ENCODE measurements around the gene ZCCHC17. TPM values are rescaled to one million over a fixed set of nuclear protein-coding genes. Genes with fewer than 3 reads are reported as not detected.

Gene ZCCHC17
- total RNA-seq, 1 donor from 2014 or later: 50.1 TPM

DNA sequence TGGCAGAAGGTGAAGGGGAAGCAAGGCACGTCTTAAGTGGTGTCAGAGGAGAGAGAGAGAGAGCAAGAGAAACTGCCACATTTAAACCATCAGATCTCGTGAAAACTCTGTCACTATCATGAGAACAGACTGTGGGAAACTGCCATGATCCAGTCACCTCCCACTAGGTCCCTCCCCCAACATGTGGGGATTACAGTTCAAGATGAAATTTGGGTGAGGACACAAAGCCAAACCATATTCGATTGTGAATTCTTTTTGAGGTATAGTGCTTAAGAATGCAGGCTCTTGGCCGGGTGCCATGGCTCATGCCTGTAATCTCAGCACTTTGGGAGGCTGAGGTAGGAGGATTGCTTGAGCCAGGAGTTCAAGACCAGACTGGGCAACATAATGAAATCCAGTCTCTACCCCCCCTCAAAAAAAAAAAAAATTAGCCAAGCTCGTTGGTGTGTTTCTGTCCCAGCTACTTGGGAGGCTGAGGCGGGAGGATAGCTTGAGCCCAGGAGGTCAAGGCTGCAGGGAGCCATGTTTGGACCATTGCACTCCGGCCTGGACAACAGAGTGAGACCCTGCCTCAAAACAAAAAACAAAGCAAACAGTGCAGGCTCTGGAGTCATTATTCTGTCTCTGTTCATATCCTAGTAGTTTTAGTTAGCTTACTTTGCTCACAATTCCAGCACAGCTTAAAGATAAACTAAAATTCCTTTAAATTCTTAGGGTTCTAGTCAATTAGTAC is 6.0 kb downstream of the ZCCHC17 start:
- no peak for FAIRE-seq
- no peak for DNase-seq (ENCODE audit: low spot score in 2 of 2)

- no peak for DNase-seq (ENCODE audit: low spot score in 2 of 2)
- FAIRE-seq: no peak
These were observed 9.4 kb downstream of the ZCCHC17 start for GRCh38 chr1:31306278-31306677.

DNA sequence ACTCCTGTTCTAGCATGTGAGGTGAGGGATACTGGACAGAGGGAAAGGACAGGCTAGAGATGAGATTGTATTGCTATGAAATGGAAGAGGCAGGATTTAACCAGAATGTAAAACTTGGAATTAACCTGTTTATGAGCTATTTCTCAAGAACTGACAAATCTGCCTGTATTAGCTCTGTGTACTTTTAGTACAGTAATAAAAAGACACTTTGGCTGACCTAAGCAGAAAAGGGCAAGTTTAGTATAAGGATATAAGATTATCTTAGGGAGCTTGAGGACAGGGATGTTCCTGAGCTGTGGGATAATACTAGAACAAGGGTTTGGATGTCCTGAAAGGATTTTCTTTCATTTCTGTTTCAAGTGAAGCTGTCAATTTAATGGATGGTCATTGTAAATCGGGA is 11.2 kb downstream of the ZCCHC17 start:
- FAIRE-seq (no peak), DNase-seq (ENCODE audit: low spot score in 2 of 2) (no peak)

- FAIRE-seq: no peak
These were observed 13.4 kb downstream of the ZCCHC17 start for GRCh38 chr1:31310198-31310597.

DNA sequence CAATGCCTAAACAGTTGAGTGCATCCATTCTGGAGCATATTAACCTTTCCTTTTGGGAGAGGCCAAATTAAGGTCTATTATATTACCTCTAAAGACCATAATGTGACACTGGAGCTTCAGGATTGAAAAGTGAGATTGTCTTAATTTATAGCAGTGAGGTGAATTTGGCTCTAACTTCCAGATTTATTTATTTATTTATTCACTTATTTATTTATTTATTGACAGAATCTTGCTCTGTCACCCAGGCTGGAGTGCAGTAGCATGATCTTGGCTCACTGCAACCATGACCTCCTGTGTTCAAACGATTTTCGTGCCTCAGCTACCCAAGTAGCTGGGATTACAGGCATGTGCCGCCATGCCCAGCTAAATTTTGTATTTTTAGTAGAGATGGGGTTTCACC is 19.1 kb downstream of the ZCCHC17 start:
- DNase-seq (ENCODE audit: low spot score in 2 of 2) (no peak), FAIRE-seq (no peak)

More at GRCh38 chr1:31310198-31310597, 13.4 kb downstream of the ZCCHC17 start:
- no peak for DNase-seq (ENCODE audit: low spot score in 2 of 2)

DNA sequence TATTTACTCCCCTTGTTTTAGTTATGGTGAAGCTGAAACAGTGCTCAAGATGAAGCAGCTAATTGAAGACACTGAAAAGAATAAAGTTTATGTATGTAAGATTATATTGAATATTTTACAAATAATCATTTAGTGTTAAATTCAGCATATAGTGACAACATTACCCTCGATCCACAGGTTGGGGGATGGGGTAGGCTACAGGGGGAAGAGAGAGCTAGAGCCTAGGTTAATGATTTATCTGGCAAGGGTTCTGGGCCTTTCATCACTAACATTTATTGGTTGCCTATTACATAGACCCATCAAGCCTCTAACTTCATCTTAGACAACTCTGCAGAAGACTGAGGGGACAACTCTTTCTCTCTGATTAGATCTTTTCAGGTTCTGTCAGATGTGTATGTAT is 21.3 kb downstream of the ZCCHC17 start:
- FAIRE-seq: no peak
- DNase-seq (ENCODE audit: low spot score in 2 of 2): no peak

GRCh38 chr1:31324093-31324492 is 27.3 kb downstream of the ZCCHC17 start:
- DNase-seq (ENCODE audit: low spot score in 2 of 2) (no peak), FAIRE-seq (no peak)

- FAIRE-seq (no peak), DNase-seq (ENCODE audit: low spot score in 2 of 2) (no peak)
These were observed 28.2 kb downstream of the ZCCHC17 start for GRCh38 chr1:31324992-31325391.

GRCh38 chr1:31326461-31326860 is 29.6 kb downstream of the ZCCHC17 start:
- DNase-seq (ENCODE audit: low spot score in 2 of 2) (no peak), FAIRE-seq (no peak)

GRCh38 chr1:31327381-31327780 is 30.5 kb downstream of the ZCCHC17 start:
- DNase-seq (ENCODE audit: low spot score in 2 of 2) (no peak), FAIRE-seq (no peak)

- FAIRE-seq: peak; percentile 88
- peak; percentile 35 to 43 for DNase-seq (ENCODE audit: low spot score in 2 of 2)
These were observed 38.2 kb downstream of the ZCCHC17 start for GRCh38 chr1:31335007-31335406.

- no peak for DNase-seq (ENCODE audit: low spot score in 2 of 2)
- FAIRE-seq: no peak
These were observed 40.0 kb downstream of the ZCCHC17 start for GRCh38 chr1:31336687-31337467.

- DNase-seq (ENCODE audit: low spot score in 2 of 2) (no peak), FAIRE-seq (no peak)
These were observed 47.7 kb downstream of the ZCCHC17 start for GRCh38 chr1:31344503-31344902.

- FAIRE-seq: no peak
These were observed 48.8 kb downstream of the ZCCHC17 start for GRCh38 chr1:31345635-31346034.

GRCh38 chr1:31346785-31347184 is 50.0 kb downstream of the ZCCHC17 start:
- FAIRE-seq (no peak), DNase-seq (ENCODE audit: low spot score in 2 of 2) (no peak)

More at GRCh38 chr1:31345635-31346034, 48.8 kb downstream of the ZCCHC17 start:
- DNase-seq (ENCODE audit: low spot score in 2 of 2): no peak

DNA sequence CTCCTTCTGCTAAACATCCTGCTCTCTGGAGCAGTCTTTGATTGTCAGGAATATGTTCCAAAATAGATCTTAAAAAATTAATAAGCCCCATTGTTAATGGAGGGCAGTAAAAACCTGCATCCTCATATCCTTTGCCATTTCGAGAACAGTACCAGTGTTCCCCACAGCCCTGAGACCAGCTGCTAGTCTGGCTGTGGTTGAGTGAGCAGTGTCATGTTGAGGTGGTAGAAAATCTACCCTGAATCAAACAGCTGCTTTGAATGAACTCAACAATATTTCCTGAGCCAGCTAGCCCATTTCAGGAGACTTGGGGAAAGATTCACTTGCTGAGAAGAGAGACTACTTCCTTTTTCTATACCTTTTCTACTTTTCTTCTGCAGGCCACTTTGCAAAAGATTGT is 51.6 kb downstream of the ZCCHC17 start:
- FAIRE-seq (no peak), DNase-seq (ENCODE audit: low spot score in 2 of 2) (no peak)

GRCh38 chr1:31354283-31354682 is 57.5 kb downstream of the ZCCHC17 start:
- DNase-seq (ENCODE audit: low spot score in 2 of 2): no peak
- FAIRE-seq: no peak

- DNase-seq (ENCODE audit: low spot score in 2 of 2): no peak
- FAIRE-seq: no peak
These were observed 59.6 kb downstream of the ZCCHC17 start for GRCh38 chr1:31356427-31356826.

DNA sequence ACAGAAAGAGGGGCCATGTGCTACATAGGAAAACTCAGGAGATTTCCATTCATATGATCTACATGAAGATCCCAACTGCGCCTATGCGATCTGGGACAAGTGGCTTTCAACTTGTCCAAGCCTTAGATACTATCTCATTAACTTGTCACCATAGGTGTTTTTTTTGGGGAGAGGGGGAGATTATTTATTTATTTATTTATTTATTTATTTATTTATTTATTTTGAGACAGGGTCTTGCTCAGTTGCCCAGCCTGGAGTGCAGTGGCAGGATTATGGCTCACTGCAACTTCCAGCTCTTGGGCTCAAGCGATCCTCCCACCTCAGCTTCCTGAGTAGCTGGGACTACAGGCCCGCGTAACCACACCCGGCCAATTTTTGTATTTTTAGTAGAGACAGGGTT is 64.8 kb downstream of the ZCCHC17 start:
- FAIRE-seq (no peak), DNase-seq (ENCODE audit: low spot score in 2 of 2) (no peak)

DNA sequence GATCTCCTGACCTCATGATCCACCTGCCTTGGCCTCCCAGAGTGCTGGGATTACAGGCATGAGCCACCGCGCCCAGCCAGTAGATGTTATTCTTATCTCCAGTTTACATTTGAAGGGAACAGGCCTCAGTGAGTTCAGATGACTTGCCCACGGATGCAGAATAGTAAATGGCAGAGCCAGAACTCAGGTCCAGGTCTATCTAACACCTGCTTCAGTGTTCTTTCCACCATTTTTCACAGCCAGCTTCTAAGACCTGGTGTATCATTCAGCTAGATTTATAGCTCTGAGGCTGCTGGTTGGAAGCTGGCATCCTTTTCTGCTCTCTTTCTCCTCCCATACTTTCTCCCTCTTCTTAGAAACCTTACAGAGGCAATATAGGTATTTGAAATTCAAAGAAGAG is 65.2 kb downstream of the ZCCHC17 start:
- FAIRE-seq (no peak), DNase-seq (ENCODE audit: low spot score in 2 of 2) (no peak)

GRCh38 chr1:31364561-31365250 is 67.9 kb downstream of the ZCCHC17 start:
- FAIRE-seq: no peak
- DNase-seq (ENCODE audit: low spot score in 2 of 2): no peak
